ENCODE measurements around the gene NQO1. TPM values are rescaled to one million over a fixed set of nuclear protein-coding genes. Genes with fewer than 3 reads are reported as not detected.

NQO1 gene
- total and polyA plus RNA-seq, 9 of the 15 experiments (the other 6 are each of a cell fraction or from before 2014, with no cell fraction given) = 96.7 to 198 (median 122) TPM

DNA sequence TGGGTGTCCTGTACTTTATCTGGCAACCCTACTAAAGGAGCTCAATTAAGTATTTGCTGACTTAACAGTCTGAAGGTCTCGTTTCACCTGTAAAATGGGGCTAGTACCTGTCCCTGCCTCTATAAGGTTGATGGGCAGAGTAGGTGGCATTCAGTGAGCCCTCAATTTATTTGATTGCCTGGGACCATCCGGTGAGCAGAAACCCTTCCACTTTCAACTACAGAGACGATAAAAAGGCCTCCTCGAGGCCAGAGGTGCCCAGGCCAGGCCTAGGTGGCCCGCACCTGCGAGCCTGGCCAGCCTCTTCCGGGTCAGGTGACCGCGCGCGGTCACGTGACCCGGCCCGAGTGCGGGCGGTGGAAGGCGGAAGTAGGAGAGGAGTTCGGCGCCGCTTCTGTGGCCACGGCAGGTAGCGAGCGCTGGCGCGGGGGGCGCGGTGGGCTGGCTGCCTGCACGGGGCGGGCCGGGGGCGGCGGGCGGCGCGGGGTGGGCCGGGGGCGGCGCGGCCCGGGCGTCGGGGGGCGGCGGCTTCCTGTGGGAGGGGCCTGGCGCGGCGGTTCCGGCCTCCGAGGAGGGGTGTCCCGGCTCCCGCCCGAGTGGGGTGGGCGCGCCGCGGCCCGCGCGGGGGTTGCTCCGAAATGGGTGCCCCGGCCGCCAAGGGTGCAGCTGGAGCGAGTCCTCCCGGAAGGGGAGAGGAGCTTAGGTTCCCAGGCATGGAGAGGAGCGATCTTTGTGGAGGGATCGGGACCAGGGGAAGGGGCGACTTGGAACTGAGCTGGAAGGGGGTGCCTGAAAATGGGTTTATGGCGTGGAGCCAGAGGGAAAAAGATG is 35.8 kb upstream of the NQO1 start, which contains the start of gene WWP2:
TSS of gene WWP2 (plus strand) at position 350 of the 831 bp plus-strand sequence. CDS start 24,679 bp downstream, outside the sequence.
- Histone ChIP-seq H2AFZ (ENCODE audit: low read depth, low read length) (peak within 1 kb of the TSS; percentile 97), H4K20me1 (replicated peaks; ENCODE audit: control insufficient read depth, insufficient read depth, low read length) (no peaks in the 10 kb centered on the region), H3K27ac (ENCODE audit: extremely low read depth, low read depth, low read length) (peak within 1 kb of the TSS; percentile 85), H3K36me3 (ENCODE audit: control insufficient read depth, insufficient read depth, low read length) (no peaks in the 10 kb centered on the region), H3K27me3 (ENCODE audit: control insufficient read depth in 2 of 2, insufficient read depth in 2 of 2, low read length in 2 of 2) (no peaks in the 10 kb centered on the region), H3K9me1 (ENCODE audit: control insufficient read depth, insufficient read depth, low read length) (no peaks in the 10 kb centered on the region), H3K4me3 (peak within 1 kb of the TSS; percentile 97), H3K9me3 (replicated peaks; ENCODE audit: control insufficient read depth, insufficient read depth, low read depth, low read length) (no peaks in the 10 kb centered on the region), H3K4me1 (replicated peaks in 1 of 2; ENCODE audit: control insufficient read depth in 2 of 2, insufficient read depth in 2 of 2, low read length in 2 of 2) (peaks cover 6 to 8% of the 10 kb centered on the region in 2 experiments; a peak in 4 of 5 replicates), H3K79me2 (ENCODE audit: control insufficient read depth, insufficient read depth, low read length) (peaks cover 33% of the 10 kb centered on the region), H3K9ac (ENCODE audit: insufficient read depth in 1 of 2, low read depth in 2 of 2, low read length in 2 of 2) (peak within 1 kb of the TSS; percentile 93 to 99), H3K4me2 (ENCODE audit: insufficient read depth, low read length) (peak within 1 kb of the TSS; percentile 97)
- WGBS (ENCODE audit: insufficient coverage, low coverage, missing lambda C conversion rate) = under 1% methylated on average over 28 of the region's 68 CpGs
- FAIRE-seq (peak; percentile 84), DNase-seq (ENCODE audit: extremely low read depth in 1 of 4, low spot score in 3 of 4) (peak; percentile 87 to 94 (median 90)), ATAC-seq (peak; percentile 84)
- in situ Hi-C loops (cut with MboI) = no loop called here
- intact Hi-C loops (cut with micrococcal nuclease) = no loop called here
- ChIA-PET CTCF (ENCODE audit: low intra/inter-chr PET ratio) (no interaction called here), POLR2A (interaction anchor here (0.5 to 2.5 kb wide), 8 partner anchors 8 to 870 kb away, joined by 3 to 14 read pairs (median 4); no protein-coding TSS in a partner anchor)
- no TSS peak for BruUV-seq (replicated peaks)
- TF ChIP-seq, protein P1, sequence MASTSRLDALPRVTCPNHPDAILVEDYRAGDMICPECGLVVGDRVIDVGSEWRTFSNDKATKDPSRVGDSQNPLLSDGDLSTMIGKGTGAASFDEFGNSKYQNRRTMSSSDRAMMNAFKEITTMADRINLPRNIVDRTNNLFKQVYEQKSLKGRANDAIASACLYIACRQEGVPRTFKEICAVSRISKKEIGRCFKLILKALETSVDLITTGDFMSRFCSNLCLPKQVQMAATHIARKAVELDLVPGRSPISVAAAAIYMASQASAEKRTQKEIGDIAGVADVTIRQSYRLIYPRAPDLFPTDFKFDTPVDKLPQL (IDR thresholded peaks at IDR 0.05; ENCODE audit: extremely low read depth, insufficient read length) = no peak
- TF ChIP-seq KDM1A (IDR thresholded peaks at IDR 0.05) = no peak
- TF ChIP-seq, protein P2, sequence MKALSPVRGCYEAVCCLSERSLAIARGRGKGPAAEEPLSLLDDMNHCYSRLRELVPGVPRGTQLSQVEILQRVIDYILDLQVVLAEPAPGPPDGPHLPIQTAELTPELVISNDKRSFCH (CRISPR knock-in tag; IDR thresholded peaks at IDR 0.05) = no peak
- TF ChIP-seq, protein P2 (tag; IDR thresholded peaks at IDR 0.05) = 0 out of 2 replicates have a peak, but pooled peaks have one; percentile 28
- TF ChIP-seq, protein P3, sequence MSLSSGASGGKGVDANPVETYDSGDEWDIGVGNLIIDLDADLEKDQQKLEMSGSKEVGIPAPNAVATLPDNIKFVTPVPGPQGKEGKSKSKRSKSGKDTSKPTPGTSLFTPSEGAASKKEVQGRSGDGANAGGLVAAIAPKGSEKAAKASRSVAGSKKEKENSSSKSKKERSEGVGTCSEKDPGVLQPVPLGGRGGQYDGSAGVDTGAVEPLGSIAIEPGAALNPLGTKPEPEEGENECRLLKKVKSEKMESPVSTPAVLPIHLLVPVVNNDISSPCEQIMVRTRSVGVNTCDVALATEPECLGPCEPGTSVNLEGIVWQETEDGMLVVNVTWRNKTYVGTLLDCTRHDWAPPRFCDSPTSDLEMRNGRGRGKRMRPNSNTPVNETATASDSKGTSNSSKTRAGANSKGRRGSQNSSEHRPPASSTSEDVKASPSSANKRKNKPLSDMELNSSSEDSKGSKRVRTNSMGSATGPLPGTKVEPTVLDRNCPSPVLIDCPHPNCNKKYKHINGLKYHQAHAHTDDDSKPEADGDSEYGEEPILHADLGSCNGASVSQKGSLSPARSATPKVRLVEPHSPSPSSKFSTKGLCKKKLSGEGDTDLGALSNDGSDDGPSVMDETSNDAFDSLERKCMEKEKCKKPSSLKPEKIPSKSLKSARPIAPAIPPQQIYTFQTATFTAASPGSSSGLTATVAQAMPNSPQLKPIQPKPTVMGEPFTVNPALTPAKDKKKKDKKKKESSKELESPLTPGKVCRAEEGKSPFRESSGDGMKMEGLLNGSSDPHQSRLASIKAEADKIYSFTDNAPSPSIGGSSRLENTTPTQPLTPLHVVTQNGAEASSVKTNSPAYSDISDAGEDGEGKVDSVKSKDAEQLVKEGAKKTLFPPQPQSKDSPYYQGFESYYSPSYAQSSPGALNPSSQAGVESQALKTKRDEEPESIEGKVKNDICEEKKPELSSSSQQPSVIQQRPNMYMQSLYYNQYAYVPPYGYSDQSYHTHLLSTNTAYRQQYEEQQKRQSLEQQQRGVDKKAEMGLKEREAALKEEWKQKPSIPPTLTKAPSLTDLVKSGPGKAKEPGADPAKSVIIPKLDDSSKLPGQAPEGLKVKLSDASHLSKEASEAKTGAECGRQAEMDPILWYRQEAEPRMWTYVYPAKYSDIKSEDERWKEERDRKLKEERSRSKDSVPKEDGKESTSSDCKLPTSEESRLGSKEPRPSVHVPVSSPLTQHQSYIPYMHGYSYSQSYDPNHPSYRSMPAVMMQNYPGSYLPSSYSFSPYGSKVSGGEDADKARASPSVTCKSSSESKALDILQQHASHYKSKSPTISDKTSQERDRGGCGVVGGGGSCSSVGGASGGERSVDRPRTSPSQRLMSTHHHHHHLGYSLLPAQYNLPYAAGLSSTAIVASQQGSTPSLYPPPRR (CRISPR knock-in tag; IDR thresholded peaks at IDR 0.05; ENCODE audit: borderline replicate concordance) = no peak

Data from K562 (cell line).